PC-9 (cell line): ENCODE data around the gene TRPT1. TPM values are rescaled to one million over a fixed set of nuclear protein-coding genes. Genes with fewer than 3 reads are reported as not detected.
"Not testable (repeated sequence)": the region's sequence is repeated elsewhere in the genome, so short reads cannot be mapped to it uniquely, and the experiment has no call there.

Experiments
- BruUV-seq: library from RNA; stranded (reverse); fragments of 400-500 nt; replicated peaks from 2 replicates; lab custom pipeline; 2021; lab: Mats Ljungman, UMichigan
- CTCF ChIA-PET: fragments of 300-600 bp; sonication (Branson Sonifier 250); formaldehyde crosslinking; loops from one replicate; lab custom pipeline; 2022; ENCODE audit warnings: antibody characterized with exemption; lab: Charles Lee
- POLR2A ChIA-PET: fragments of 300-600 bp; sonication (Branson Sonifier 250); formaldehyde crosslinking; loops from one replicate; lab custom pipeline; 2022; ENCODE audit warnings: antibody characterized with exemption; ENCODE audit not compliant: unreplicated experiment; lab: Charles Lee
- DNase-seq, 2 experiments: peaks; one replicate each; pipeline versions ENCODE4 v3.0.0 to v3.0.0-alpha.2; 2015 to 2022; ENCODE audit warnings: mixed read lengths in 1 of 2
- H2AFZ ChIP-seq: fragments of 200-600 bp; sonication (generic); 2 replicates; pipeline ENCODE4 v1.8.1; 2017; ENCODE audit warnings: antibody characterized with exemption
- H3F3A ChIP-seq: fragments of 200-600 bp; sonication (generic); 2 replicates; pipeline ENCODE4 v1.8.1; 2017; ENCODE audit warnings: antibody characterized with exemption, mild to moderate bottlenecking, low read depth; ENCODE audit not compliant: insufficient read depth
- H3K27ac ChIP-seq: fragments of 200-600 bp; sonication (generic); 2 replicates; pipeline ENCODE4 v1.6.1; 2016; ENCODE audit warnings: mixed run types
- H3K27me3 ChIP-seq: fragments of 200-600 bp; sonication (generic); 2 replicates; pipeline ENCODE4 v1.6.1; 2016; ENCODE audit warnings: low read depth, mixed run types; ENCODE audit not compliant: insufficient read depth
- H3K36me3 ChIP-seq: fragments of 200-600 bp; sonication (generic); 2 replicates; pipeline ENCODE4 v1.6.1; 2016; ENCODE audit warnings: low read depth, mixed run types
- H3K4me1 ChIP-seq: fragments of 200-600 bp; sonication (generic); replicated peaks from 2 replicates; pipeline ENCODE4 v1.6.1; 2016; ENCODE audit warnings: mixed run types; ENCODE audit not compliant: insufficient read depth
- H3K4me2 ChIP-seq: fragments of 200-600 bp; sonication (generic); 2 replicates; pipeline ENCODE4 v1.6.1; 2017; ENCODE audit warnings: mixed run types
- H3K4me3 ChIP-seq: fragments of 200-600 bp; sonication (generic); 2 replicates; pipeline ENCODE4 v1.6.1; 2016; ENCODE audit warnings: mixed run types
- H3K79me2 ChIP-seq: fragments of 200-600 bp; sonication (generic); 2 replicates; pipeline ENCODE4 v1.6.1; 2017; ENCODE audit warnings: low read depth, mixed run types
- H3K9me2 ChIP-seq: fragments of 200-600 bp; sonication (generic); 2 replicates; pipeline ENCODE4 v1.8.1; 2017; ENCODE audit warnings: mild to moderate bottlenecking; ENCODE audit not compliant: insufficient read depth
- H3K9me3 ChIP-seq: fragments of 200-600 bp; sonication (generic); 2 replicates; pipeline ENCODE4 v1.8.1; 2016; ENCODE audit warnings: low read depth; ENCODE audit not compliant: insufficient read depth
- H4K20me1 ChIP-seq: fragments of 200-600 bp; sonication (generic); 2 replicates; pipeline ENCODE4 v1.8.1; 2017; ENCODE audit not compliant: insufficient read depth
- CTCF ChIP-seq: fragments of 200-600 bp; sonication (generic); conservative IDR thresholded peaks from 2 replicates; pipeline ENCODE4 v1.6.1; 2017; ENCODE audit warnings: mixed run types, antibody characterized with exemption, mild to moderate bottlenecking, moderate library complexity
- EZH2 ChIP-seq: fragments of 200-600 bp; sonication (generic); IDR thresholded peaks from 2 replicates; pipeline ENCODE4 v1.8.0; 2017; ENCODE audit warnings: antibody characterized with exemption, low read depth
- intact Hi-C: fragments of 100-400 bp; cut with micrococcal nuclease; formaldehyde crosslinking; loops from one replicate; pipeline ENCODE4 v1.10.0; 2022; ENCODE audit not compliant: unreplicated experiment
- total RNA-seq: library from RNA; stranded (reverse); gene quantifications from 2 replicates; pipeline ENCODE4 v1.2.3, GENCODE V29; 2021

The TRPT1 gene
- total RNA-seq, 1 experiment from 2014 or later: 55.2 TPM

DNA sequence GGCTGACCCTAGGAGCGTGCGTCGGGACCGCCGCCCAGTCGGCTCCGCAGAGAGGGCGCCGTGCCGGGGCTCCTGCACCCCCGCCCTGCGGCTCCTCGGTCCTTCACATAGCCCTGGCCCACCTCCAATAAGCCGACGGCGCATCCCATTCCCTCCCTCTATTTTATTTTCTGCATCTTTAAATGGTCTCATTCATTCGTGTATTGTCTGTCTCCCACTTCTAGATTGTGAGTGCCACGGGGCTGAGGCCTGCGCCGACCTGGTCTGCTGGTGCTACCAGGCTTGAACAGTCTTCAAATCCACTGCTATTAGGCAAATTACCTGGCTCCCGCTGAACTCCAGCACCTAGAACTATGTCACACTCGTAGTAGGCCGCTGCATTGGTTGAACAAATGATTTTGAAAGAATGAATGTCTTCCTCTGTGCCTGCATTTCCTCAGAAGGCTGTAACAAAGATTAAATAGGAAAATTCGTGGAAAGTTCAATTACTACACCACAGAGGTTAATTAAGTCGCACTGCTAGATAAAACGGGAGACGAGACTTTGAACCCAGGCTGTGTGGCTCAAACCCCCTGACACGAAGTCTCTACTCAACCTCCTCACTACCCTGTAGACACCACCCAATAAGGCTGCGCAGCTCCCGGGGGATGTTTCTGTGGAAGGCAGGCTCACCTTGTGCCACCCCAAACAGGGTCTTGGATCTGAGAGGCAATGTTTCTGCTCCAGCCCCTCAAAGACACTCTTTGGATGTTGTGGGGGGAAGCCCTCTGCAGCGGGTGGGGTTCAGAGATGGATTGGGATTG is 21.9 kb upstream of the TRPT1 start:
- Histone ChIP-seq H3K4me3 (peak overlapping the region; percentile 70), H3K4me2 (peak overlapping the region; percentile 90), H4K20me1 (0 out of 2 replicates have a peak, but pooled peaks cover 7% of the 10 kb centered on the region), H3K27me3 (no peaks in the 10 kb centered on the region), H2AFZ (peak overlapping the region; percentile 66), H3K9me2 (no peaks in the 10 kb centered on the region), H3K36me3 (peaks cover 10% of the 10 kb centered on the region; the same call in 1 of the 2 replicates), H3K27ac (no peak overlapping the region), H3K4me1 (peaks cover 19% of the 10 kb centered on the region), H3K79me2 (peaks cover 42% of the 10 kb centered on the region), H3F3A (peaks cover 70% of the 10 kb centered on the region), H3K9me3 (no peaks in the 10 kb centered on the region)
- no peak for DNase-seq
- POLR2A ChIA-PET: interaction anchor here (0.6 kb wide), 1 partner anchor 63 kb away, joined by 5 read pairs; no protein-coding TSS in a partner anchor
- TF ChIP-seq EZH2 (no peak), CTCF (no peak)
- no TSS peak for BruUV-seq
- intact Hi-C loops: loop anchor here (1.0 kb wide), 1 partner anchor 22 kb away; no protein-coding TSS in a partner anchor
- CTCF ChIA-PET: interaction anchor here (1.1 to 1.6 kb wide), 2 partner anchors 22 to 107 kb away, joined by 3 read pairs; partner anchors contain the start of genes NUDT22 and TRPT1

GRCh38 chr11:64246871-64247728 is 21.1 kb upstream of the TRPT1 start, which contains the start of gene PPP1R14B:
PPP1R14B (minus strand) TSS chr11:64246943; CDS start chr11:64246673, 270 bp downstream.
- H3K27ac ChIP-seq: peak within 1 kb of the TSS; percentile 86
- no peaks in the 10 kb centered on the region for H3K9me2 ChIP-seq
- peak within 1 kb of the TSS; percentile 76 for H2AFZ ChIP-seq
- H3F3A ChIP-seq: peaks cover 70% of the 10 kb centered on the region
- peak; percentile 84 to 93 for DNase-seq
- 0 out of 2 replicates have a peak, but pooled peaks cover 5% of the 10 kb centered on the region for H4K20me1 ChIP-seq
- intact Hi-C loops: loop anchor here (1.0 kb wide), 1 partner anchor 23 kb away; no protein-coding TSS in a partner anchor
- peaks cover 26% of the 10 kb centered on the region for H3K4me1 ChIP-seq
- H3K36me3 ChIP-seq: peaks cover 10% of the 10 kb centered on the region; the same call in 1 of the 2 replicates
- H3K4me2 ChIP-seq: peak within 1 kb of the TSS; percentile 90
- H3K79me2 ChIP-seq: peaks cover 45% of the 10 kb centered on the region
- ChIA-PET CTCF (interaction anchor here (0.6 to 1.6 kb wide), 4 partner anchors 21 to 108 kb away, joined by 3 to 4 read pairs (median 3); partner anchors contain the start of genes NUDT22 and TRPT1), POLR2A (interaction anchor here (0.6 kb wide), 4 partner anchors 25 to 639 kb away, joined by 3 to 8 read pairs (median 6); no protein-coding TSS in a partner anchor)
- H3K9me3 ChIP-seq: no peaks in the 10 kb centered on the region
- peak within 1 kb of the TSS; percentile 79 for H3K4me3 ChIP-seq
- BruUV-seq: no TSS peak
- no peaks in the 10 kb centered on the region for H3K27me3 ChIP-seq
- TF ChIP-seq CTCF: peak; percentile 38; the same call in 1 of the 2 replicates
- no peak for TF ChIP-seq EZH2

DNA sequence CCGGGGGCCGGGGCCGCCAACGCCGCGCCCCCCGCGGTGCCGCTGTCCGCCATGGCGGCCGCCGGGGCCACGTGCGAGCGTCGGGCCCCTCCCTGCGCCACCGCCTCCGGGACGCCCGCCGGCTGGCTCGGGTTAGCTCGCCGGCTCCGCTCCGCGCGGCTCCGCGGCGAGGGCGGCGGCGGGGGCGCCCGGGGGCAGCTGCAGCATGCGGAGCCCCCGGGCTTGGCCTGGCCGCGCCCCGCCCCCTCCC is 20.6 kb upstream of the TRPT1 start:
- POLR2A ChIA-PET: interaction anchor here (0.6 to 0.9 kb wide), 5 partner anchors 19 to 639 kb away, joined by 3 to 8 read pairs (median 6); partner anchors contain the start of gene FERMT3
- peak overlapping the region; percentile 86 for H3K27ac ChIP-seq

More for the DNA sequence above, 20.6 kb upstream of the TRPT1 start:
- peak overlapping the region; percentile 85; the same call in 1 of the 2 replicates for H3K4me2 ChIP-seq
- peaks cover 10% of the 10 kb centered on the region; the same call in 1 of the 2 replicates for H3K36me3 ChIP-seq
- peaks cover 45% of the 10 kb centered on the region for H3K79me2 ChIP-seq
- H3K27me3 ChIP-seq, H4K20me1 ChIP-seq, H3K9me3 ChIP-seq, intact Hi-C loops, DNase-seq, H3K9me2 ChIP-seq, BruUV-seq, H2AFZ ChIP-seq: not testable (repeated sequence)
- H3K4me3 ChIP-seq: peak overlapping the region; percentile 79; the same call in 1 of the 2 replicates
- H3K4me1 ChIP-seq: peaks cover 26% of the 10 kb centered on the region
- peaks cover 67% of the 10 kb centered on the region for H3F3A ChIP-seq
- CTCF ChIA-PET: interaction anchor here (0.6 to 0.7 kb wide), 2 partner anchors 54 to 57 kb away, joined by 3 to 4 read pairs; no protein-coding TSS in a partner anchor
